ENCODE data around the gene FBXO27.

Gene FBXO27

DNA sequence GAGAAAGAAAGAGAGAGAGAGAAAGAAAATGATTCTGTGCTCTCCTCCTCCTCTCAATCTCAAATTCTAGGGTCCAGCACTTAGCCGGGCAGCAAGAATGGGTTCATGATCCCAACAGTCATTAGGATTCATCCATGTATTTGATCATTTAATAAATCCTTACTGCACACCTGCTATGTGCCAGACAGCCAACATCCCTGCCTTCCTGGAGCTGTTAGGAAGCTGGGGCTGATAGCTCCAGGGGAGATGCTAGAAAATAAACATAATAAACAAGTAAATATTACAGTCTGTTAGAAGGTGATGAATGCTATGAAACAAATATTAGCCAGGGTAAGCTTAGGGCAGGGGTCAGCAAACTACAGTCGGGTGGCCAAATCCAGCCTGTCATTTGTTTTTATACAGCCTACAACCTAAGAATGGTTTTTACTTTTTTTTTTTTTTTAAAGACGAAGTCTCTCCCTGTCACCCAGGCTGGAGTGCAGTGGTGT is 41.9 kb upstream of the FBXO27 start:
- no peak for TF ChIP-seq TAF1 (IDR thresholded peaks at IDR 0.05; ENCODE audit: low read depth)
- TF ChIP-seq, protein P1, sequence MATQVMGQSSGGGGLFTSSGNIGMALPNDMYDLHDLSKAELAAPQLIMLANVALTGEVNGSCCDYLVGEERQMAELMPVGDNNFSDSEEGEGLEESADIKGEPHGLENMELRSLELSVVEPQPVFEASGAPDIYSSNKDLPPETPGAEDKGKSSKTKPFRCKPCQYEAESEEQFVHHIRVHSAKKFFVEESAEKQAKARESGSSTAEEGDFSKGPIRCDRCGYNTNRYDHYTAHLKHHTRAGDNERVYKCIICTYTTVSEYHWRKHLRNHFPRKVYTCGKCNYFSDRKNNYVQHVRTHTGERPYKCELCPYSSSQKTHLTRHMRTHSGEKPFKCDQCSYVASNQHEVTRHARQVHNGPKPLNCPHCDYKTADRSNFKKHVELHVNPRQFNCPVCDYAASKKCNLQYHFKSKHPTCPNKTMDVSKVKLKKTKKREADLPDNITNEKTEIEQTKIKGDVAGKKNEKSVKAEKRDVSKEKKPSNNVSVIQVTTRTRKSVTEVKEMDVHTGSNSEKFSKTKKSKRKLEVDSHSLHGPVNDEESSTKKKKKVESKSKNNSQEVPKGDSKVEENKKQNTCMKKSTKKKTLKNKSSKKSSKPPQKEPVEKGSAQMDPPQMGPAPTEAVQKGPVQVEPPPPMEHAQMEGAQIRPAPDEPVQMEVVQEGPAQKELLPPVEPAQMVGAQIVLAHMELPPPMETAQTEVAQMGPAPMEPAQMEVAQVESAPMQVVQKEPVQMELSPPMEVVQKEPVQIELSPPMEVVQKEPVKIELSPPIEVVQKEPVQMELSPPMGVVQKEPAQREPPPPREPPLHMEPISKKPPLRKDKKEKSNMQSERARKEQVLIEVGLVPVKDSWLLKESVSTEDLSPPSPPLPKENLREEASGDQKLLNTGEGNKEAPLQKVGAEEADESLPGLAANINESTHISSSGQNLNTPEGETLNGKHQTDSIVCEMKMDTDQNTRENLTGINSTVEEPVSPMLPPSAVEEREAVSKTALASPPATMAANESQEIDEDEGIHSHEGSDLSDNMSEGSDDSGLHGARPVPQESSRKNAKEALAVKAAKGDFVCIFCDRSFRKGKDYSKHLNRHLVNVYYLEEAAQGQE (IDR thresholded peaks at IDR 0.05; ENCODE audit: low read depth): no peak
- no peak for TF ChIP-seq TCF12 (IDR thresholded peaks at IDR 0.05; ENCODE audit: low read depth)
- no peak for TF ChIP-seq TEAD4 (IDR thresholded peaks at IDR 0.05)
- no peak for TF ChIP-seq ZBTB7A (IDR thresholded peaks at IDR 0.05; ENCODE audit: low read depth)
- no peak for TF ChIP-seq YY1 (IDR thresholded peaks at IDR 0.05; ENCODE audit: low read depth)

DNA sequence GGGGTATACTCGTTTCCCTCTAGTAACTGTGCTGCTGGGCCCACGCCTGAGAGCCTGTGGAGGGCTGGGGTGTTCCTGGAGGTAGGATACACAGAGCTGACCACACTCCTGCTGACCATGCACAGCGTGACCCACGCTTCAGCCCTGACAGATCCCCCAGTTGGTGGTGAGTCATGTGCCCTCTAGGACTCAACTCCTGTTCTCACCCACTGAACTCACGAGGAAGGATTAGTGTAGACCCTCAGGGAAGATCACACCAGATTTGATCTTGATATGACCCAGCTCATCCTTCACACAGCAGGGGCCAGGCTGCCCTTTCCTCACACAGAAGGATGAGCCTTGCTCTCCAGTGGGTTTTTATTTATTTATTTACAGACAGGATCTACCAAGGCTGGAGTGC is 38.5 kb upstream of the FBXO27 start:
- no peak for TF ChIP-seq ZBTB7A (IDR thresholded peaks at IDR 0.05; ENCODE audit: low read depth)
- TF ChIP-seq EGR1 (IDR thresholded peaks at IDR 0.05): no peak
- no peak for TF ChIP-seq TCF12 (IDR thresholded peaks at IDR 0.05; ENCODE audit: low read depth)
- TF ChIP-seq, protein P2, sequence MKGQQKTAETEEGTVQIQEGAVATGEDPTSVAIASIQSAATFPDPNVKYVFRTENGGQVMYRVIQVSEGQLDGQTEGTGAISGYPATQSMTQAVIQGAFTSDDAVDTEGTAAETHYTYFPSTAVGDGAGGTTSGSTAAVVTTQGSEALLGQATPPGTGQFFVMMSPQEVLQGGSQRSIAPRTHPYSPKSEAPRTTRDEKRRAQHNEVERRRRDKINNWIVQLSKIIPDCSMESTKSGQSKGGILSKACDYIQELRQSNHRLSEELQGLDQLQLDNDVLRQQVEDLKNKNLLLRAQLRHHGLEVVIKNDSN (IDR thresholded peaks at IDR 0.05): no peak
- TF ChIP-seq YY1 (IDR thresholded peaks at IDR 0.05; ENCODE audit: low read depth): no peak
- no peak for TF ChIP-seq TAF1 (IDR thresholded peaks at IDR 0.05; ENCODE audit: low read depth)
- TF ChIP-seq TEAD4 (IDR thresholded peaks at IDR 0.05): no peak
- no peak for TF ChIP-seq CEBPB (IDR thresholded peaks at IDR 0.05)
- TF ChIP-seq NFIC (IDR thresholded peaks at IDR 0.05): no peak
- TF ChIP-seq, protein P1 (IDR thresholded peaks at IDR 0.05; ENCODE audit: low read depth): no peak
- TF ChIP-seq RAD21 (IDR thresholded peaks at IDR 0.05; ENCODE audit: low read depth): no peak
- TF ChIP-seq CREB1 (IDR thresholded peaks at IDR 0.05; ENCODE audit: low read depth): no peak
- TF ChIP-seq, protein P3, sequence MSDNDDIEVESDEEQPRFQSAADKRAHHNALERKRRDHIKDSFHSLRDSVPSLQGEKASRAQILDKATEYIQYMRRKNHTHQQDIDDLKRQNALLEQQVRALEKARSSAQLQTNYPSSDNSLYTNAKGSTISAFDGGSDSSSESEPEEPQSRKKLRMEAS (IDR thresholded peaks at IDR 0.05): no peak
- no peak for TF ChIP-seq FOXM1 (IDR thresholded peaks at IDR 0.05; ENCODE audit: borderline replicate concordance, low read depth)

DNA sequence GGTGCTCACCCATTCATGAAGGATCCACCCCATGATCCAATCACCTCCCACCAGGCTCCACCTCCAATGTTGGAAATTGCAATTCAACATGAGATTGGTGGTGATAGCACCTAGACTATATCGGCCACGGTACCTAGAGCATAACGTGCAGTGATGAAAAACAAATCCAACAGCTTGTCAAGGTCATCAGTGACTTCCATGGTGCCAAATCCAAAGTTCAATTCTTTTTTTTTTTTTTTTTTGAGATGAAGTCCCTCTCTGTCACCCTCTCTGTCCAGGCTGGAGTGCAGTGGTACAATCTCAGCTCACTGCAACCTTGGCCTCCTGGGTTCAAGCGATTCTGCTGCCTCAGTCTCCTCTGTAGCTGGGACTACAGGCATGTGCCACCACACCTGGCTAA is 34.8 kb upstream of the FBXO27 start:
- no peak for TF ChIP-seq TAF1 (IDR thresholded peaks at IDR 0.05; ENCODE audit: low read depth)
- TF ChIP-seq, protein P2 (IDR thresholded peaks at IDR 0.05): no peak
- TF ChIP-seq EP300 (IDR thresholded peaks at IDR 0.05; ENCODE audit: borderline replicate concordance): no peak
- TF ChIP-seq FOXM1 (IDR thresholded peaks at IDR 0.05; ENCODE audit: borderline replicate concordance, low read depth): no peak
- TF ChIP-seq YY1 (IDR thresholded peaks at IDR 0.05; ENCODE audit: low read depth): no peak
- no peak for TF ChIP-seq CREB1 (IDR thresholded peaks at IDR 0.05; ENCODE audit: low read depth)
- no peak for TF ChIP-seq ZBTB7A (IDR thresholded peaks at IDR 0.05; ENCODE audit: low read depth)
- TF ChIP-seq, protein P3 (IDR thresholded peaks at IDR 0.05): no peak
- TF ChIP-seq, protein P1 (IDR thresholded peaks at IDR 0.05; ENCODE audit: low read depth): no peak
- TF ChIP-seq CEBPB (IDR thresholded peaks at IDR 0.05): no peak
- TF ChIP-seq NFIC (IDR thresholded peaks at IDR 0.05): no peak
- no peak for TF ChIP-seq RAD21 (IDR thresholded peaks at IDR 0.05; ENCODE audit: low read depth)
- TF ChIP-seq TCF12 (IDR thresholded peaks at IDR 0.05; ENCODE audit: low read depth): no peak
- no peak for TF ChIP-seq TEAD4 (IDR thresholded peaks at IDR 0.05)
- TF ChIP-seq EGR1 (IDR thresholded peaks at IDR 0.05): no peak

DNA sequence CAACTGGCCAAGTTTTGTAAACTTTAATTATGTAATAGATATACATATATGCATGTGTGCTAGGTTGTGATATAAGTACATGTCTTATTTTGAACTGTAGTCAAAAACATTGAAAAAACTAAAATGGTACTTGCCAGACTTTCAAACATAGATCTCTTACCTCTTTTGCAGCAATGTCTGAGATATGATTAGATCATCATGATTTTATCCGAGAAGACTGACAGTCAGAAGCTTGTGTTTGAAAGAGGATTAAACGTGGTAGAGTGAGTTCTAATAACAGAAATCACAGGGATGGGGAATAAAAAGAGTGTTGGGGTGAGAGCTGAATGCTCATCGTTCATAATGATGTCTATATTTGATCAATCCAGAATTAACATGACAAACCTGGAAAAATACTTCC is 33.6 kb upstream of the FBXO27 start:
- TF ChIP-seq TCF12 (IDR thresholded peaks at IDR 0.05; ENCODE audit: low read depth) (no peak), YY1 (IDR thresholded peaks at IDR 0.05; ENCODE audit: low read depth) (no peak), CEBPB (IDR thresholded peaks at IDR 0.05) (no peak), EGR1 (IDR thresholded peaks at IDR 0.05) (no peak), ZBTB7A (IDR thresholded peaks at IDR 0.05; ENCODE audit: low read depth) (no peak), CREB1 (IDR thresholded peaks at IDR 0.05; ENCODE audit: low read depth) (no peak), FOXM1 (IDR thresholded peaks at IDR 0.05; ENCODE audit: borderline replicate concordance, low read depth) (no peak), TEAD4 (IDR thresholded peaks at IDR 0.05) (no peak), TAF1 (IDR thresholded peaks at IDR 0.05; ENCODE audit: low read depth) (no peak), RAD21 (IDR thresholded peaks at IDR 0.05; ENCODE audit: low read depth) (no peak), EP300 (IDR thresholded peaks at IDR 0.05; ENCODE audit: borderline replicate concordance) (no peak)
- TF ChIP-seq, protein P2 (IDR thresholded peaks at IDR 0.05): no peak
- TF ChIP-seq, protein P3 (IDR thresholded peaks at IDR 0.05): no peak
- TF ChIP-seq, protein P1 (IDR thresholded peaks at IDR 0.05; ENCODE audit: low read depth): no peak

All from Ishikawa (cell line).